WI38 (cell line): ENCODE results near the gene CLIC5.

Experiments used
- H3K4me3 ChIP-seq: 2 replicates; pipeline ENCODE4 v1.5.1; 2011; ENCODE audit warnings: low read depth, mild to moderate bottlenecking, control low read depth, low read length
- CTCF ChIP-seq: IDR thresholded peaks from 2 replicates; pipeline ENCODE4 v1.5.1; 2012; ENCODE audit warnings: low read depth, mild to moderate bottlenecking, control low read depth, low read length

Gene CLIC5

GRCh38 chr6:46036911-46037310 is 21.3 kb upstream of the CLIC5 start:
- no peak overlapping the region for H3K4me3 ChIP-seq
- TF ChIP-seq CTCF, result no peak

GRCh38 chr6:46035242-46035641 is 19.6 kb upstream of the CLIC5 start:
- TF ChIP-seq CTCF, result no peak
- no peak overlapping the region for H3K4me3 ChIP-seq

- no peak overlapping the region for H3K4me3 ChIP-seq
- no peak for TF ChIP-seq CTCF
Observed at GRCh38 chr6:46032110-46032998, 16.7 kb upstream of the CLIC5 start.

GRCh38 chr6:46029602-46030001 is 13.9 kb upstream of the CLIC5 start:
- no peak overlapping the region for H3K4me3 ChIP-seq
- no peak for TF ChIP-seq CTCF

- TF ChIP-seq CTCF, result no peak
Observed at GRCh38 chr6:46026307-46026706, 10.6 kb upstream of the CLIC5 start.

GRCh38 chr6:46025573-46025972 is 9.9 kb upstream of the CLIC5 start:
- no peak overlapping the region for H3K4me3 ChIP-seq
- TF ChIP-seq CTCF, result no peak

More at GRCh38 chr6:46026307-46026706, 10.6 kb upstream of the CLIC5 start:
- H3K4me3 ChIP-seq, result no peak overlapping the region

GRCh38 chr6:46024124-46024769 is 8.6 kb upstream of the CLIC5 start:
- TF ChIP-seq CTCF, result no peak
- H3K4me3 ChIP-seq, result no peak overlapping the region
